K562 treated with DMSO at 1 percent for 48 hours (cell line): ENCODE data around the gene TCEANC2. TPM values are rescaled to one million over a fixed set of nuclear protein-coding genes. Genes with fewer than 3 reads are reported as not detected.

ENCODE experiments used
- total RNA-seq: library from RNA; unstranded; fragments of 300-600 nt; gene quantifications from 2 replicates; pipeline ENCODE4 v1.2.3, GENCODE V29; 2022; ENCODE audit warnings: low replicate concordance; ENCODE audit errors: extremely low read depth

Gene TCEANC2
- not detected in 2 replicates for total RNA-seq

GRCh38 chr1:54052934-54053744 is at the start of gene TCEANC2, which contains the start of gene TMEM59:
TCEANC2 (plus strand) TSS chr1:54053608; CDS start chr1:54054423, 815 bp downstream.
TMEM59 (minus strand) TSS chr1:54053204; CDS start chr1:54053188, 16 bp downstream.

GRCh38 chr1:54017979-54018378 is 35.4 kb upstream of the TCEANC2 start, which contains the start of gene LDLRAD1:
LDLRAD1 (minus strand) TSS chr1:54018186; CDS start chr1:54018112, 74 bp downstream.

GRCh38 chr1:54152696-54153095 is 99.3 kb downstream of the TCEANC2 start, which contains the start of gene CDCP2:
CDCP2 (minus strand) TSS chr1:54153000; CDS start chr1:54152922, 78 bp downstream.

Other genes starting within 250 kb of the TCEANC2 start
- gene NDC1, start 215.3 kb upstream of the TCEANC2 start, total RNA-seq, result not detected in 2 replicates
- gene YIPF1, start 163.8 kb upstream of the TCEANC2 start, total RNA-seq, result not detected in 2 replicates
- gene DIO1, start 159.4 kb upstream of the TCEANC2 start, total RNA-seq, result not detected in 2 replicates
- gene IFT25, start 107.9 kb upstream of the TCEANC2 start, total RNA-seq, result not detected in 2 replicates
- gene LRRC42, start 107.3 kb upstream of the TCEANC2 start, total RNA-seq, result not detected in 2 replicates
- not detected in 2 replicates for gene LDLRAD1, start 35.4 kb upstream of the TCEANC2 start, total RNA-seq
- gene TMEM59, start 404 bp upstream of the TCEANC2 start, total RNA-seq, result 1,127 TPM in 1 of 2 replicates, not detected in the other
- gene CDCP2, start 99.4 kb downstream of the TCEANC2 start, total RNA-seq, result not detected in 2 replicates
- not detected in 2 replicates for gene CYB5RL, start 146.4 kb downstream of the TCEANC2 start, total RNA-seq
- not detected in 2 replicates for gene MRPL37, start 146.6 kb downstream of the TCEANC2 start, total RNA-seq